Suppressor macrophage (primary cell): ENCODE data around the gene CLCF1.

Experiments
- DNase-seq, 4 experiments: peaks; one replicate each; pipeline ENCODE4 v3.0.0-alpha.2; 2020 to 2022

Gene CLCF1

DNA sequence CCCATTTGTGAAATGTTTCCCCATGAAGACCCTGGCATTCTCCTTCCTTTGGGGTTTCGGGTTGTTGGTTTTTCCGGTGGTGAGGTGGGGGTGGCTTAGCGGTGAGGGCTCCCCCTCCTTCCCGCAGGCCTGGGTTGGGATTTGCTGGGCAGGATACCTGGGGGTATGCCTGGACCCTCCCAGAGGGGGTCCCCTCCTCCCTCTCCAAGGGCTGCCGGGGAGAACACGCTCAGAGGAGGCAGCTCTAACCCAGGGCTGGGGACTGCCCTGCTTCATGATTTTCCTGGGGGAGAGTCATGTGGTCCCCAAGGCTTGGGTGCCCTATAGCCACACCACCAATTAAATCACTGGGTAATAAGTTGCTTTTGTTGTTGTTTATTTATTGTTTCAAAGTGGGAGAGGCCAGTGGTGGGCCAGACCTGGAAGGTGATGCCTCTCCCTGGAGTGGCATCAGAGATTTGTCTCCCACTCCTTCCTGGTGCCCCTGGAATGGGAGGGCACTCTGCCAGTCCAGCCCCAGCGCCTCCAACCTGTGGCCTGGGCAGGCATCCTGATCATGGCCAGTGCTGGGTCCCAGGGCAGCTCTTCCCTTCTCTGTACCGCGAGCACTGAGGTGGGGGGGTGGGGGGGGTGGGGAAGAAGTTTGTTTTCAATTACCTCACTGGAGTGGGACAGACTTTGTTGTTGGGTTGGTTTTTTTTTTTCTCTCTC, 1.3 kb upstream of the CLCF1 start:
- DNase-seq, result peak in 1 of 4 experiments; percentile 42

DNA sequence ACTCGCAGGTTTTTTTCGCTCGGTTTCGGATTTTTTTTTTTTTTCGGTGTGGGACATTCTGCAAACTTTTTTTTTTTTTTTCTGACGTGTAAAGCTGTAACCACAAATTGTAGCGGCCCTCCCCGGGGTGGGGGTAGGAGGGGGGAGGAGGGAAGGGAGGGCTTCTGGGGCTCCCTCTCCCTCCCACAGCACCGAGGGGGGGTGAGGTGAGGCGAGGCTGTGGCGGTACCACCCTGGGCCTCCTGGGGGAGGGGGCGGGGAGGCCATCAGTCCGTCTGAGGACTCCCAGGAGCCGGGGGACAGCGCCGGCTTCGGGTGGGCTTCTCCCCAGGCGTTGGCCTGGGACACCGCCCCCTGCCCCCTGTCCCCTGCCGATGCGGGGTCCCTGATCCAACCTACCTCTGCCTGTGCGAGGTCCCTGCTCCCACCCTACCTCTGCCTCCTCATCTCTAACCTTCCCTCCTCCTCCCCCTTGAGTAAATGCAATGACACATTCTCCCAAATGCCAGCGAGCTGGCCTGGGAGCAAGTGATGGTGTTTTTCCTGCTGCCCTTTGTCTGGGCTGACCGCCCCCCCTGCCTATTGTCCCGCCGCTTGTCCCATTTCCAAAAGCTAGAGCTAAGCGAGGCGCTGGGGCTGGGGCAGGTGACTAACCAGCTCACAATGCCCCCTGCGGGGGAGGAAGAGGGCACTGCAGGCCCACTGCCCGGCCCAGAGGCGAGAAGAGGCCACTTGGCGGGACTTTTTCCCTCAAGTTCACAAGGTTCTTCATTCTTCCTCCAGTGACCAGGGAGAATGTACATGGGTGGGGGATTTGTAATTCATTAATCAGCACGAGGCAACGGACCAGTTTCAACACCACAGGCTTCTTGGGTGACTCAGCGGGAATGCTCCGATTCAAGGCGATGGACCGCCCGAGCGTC, 511 bp upstream of the CLCF1 start:
- DNase-seq, result peak; percentile 81 to 92 (median 90)

DNA sequence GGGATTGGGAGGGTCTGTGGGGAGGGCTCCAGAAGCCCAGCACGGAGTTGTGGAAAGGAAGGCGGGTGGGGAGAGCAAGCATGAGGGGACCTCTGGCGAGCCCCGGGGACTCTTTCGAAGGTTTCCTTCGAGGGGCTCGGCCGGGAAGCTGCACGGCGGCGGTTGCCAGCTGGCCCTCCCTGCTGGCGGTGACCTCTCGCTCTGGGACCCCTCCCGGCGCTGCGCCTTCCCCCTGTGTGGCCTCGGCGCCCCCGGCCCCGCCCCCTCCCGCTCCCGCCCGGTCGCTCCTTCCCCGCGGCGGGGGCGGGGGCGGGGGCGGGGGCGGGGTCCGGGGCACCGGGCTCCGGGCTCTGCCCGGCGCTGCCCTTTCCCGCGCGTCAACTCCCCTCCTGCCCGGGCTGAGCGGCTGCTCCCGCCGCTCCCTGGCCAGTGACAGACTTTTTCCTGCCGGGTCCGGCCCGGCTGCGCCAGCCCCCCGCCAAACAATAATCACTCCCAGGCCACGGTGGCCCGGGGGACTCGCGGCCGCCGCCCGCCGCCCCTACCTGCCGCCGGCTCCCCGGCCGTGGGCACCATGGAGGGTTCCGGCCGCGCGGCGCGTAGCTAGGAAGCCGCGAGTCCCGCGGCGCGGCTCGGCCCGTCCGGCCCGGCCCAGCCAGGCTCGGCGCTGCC, 941 bp downstream of the CLCF1 start:
- peak in 2 of 4 experiments; percentile 34 to 40 for DNase-seq

GRCh38 chr11:67371911-67372320, 1.5 kb downstream of the CLCF1 start:
- DNase-seq, result peak in 3 of 4 experiments; percentile 37 to 58 (median 51)

DNA sequence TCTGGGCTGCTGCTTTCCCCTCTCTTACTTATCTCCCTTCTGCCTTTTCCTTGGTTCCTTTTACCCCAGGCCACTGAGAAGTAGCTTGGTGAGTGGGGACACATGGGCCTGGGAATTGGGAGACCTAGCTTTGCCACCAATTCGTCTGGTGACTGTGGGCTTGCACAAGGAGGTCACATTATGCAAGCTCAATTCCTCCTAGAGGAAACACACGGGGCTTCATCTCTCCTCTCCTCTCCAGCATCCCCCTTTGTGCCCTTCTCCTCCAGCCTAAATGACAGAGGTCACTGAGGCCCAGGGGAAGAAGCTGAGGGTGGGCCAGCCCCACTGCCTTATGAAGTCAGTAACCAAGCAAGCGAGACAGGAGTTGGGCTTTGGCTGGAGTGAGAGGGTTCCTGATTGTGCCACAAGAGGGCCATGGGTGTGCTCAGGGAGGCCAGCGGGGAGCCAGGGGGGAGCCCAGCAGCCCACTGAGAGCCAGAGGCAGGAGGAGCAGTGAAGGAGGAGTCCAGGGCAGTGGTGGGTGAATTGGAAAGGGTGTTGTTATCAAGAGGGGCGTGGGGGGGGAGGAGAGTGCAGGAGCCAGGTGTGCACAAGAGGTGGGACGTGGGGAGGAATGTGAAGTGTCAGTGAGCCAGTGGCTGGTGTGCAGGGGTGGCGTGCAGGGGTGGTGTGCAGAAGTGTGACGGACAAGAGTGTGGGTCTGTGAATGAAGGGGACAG, 2.0 kb downstream of the CLCF1 start:
- peak; percentile 75 to 90 (median 84) for DNase-seq

- peak in 2 of 4 experiments; percentile 29 to 39 for DNase-seq
These were observed 2.9 kb downstream of the CLCF1 start for GRCh38 chr11:67370351-67371076.

GRCh38 chr11:67369801-67370284, 3.6 kb downstream of the CLCF1 start:
- DNase-seq, result no peak

- no peak for DNase-seq
These were observed 4.1 kb downstream of the CLCF1 start for GRCh38 chr11:67369275-67369674.

DNA sequence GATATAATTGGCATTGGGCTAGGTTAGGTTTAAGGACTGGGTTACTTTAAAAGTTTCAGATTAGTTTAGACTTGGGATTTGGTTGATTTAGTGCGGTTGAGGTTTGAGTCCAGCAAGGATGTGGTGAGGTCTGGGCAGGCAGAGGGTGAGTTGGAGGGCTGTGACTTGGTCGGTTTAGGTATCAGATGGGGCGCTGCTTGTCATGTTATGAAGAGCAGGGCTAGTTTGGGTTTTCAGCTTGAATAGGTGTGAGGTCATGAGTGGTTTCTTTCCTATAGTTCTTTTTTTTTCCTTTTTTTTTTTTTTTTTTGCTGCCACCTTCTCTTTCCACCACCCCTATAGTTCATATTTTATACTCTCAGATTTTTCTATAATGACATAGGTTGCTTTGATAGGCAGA, 4.8 kb downstream of the CLCF1 start:
- DNase-seq, result no peak

DNA sequence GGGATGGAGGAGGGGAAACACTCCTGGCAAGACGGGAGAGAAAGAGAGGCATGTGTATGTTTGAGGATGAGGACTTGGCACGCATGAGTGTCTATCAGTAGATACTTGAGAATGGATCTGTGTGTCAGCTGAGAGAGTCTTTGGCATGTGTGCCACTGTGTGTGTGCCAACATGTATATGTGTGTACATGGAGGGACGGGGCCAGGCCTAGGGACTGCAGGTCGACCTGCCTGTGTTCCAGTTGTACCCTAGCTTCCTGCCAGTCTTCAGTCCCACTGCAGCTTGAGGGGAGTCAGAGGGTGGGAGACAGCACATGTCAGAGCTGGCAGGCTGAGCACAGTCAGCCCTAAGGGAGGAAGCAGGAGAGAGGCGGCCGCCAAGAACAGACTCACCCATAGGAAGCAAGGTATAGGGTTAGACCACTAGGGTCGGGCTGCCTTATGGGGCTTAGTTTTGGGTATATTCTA, 5.6 kb downstream of the CLCF1 start:
- DNase-seq, result no peak

- peak in 3 of 4 experiments; percentile 38 to 53 (median 43) for DNase-seq
These were observed 6.2 kb downstream of the CLCF1 start for GRCh38 chr11:67366961-67367760.

DNA sequence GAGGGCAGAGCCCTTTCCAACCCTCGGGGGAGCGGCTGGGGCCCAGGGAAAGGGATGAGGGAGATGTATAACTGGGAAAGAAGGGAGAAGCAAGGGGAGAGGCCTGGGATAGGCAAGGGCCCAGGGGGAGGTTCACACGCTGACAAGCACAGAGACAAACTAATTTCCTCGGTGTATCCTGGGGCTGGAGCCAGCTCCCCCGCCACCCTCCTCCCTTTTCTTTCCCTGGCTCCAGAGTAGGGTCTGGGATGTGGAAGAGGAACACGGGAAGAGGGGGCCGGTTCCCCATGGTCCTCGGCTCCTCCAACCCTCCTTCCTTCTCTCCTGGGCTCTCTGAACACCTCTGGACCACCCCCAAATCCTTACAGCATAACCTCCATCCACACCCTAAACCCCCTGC, 6.9 kb downstream of the CLCF1 start:
- DNase-seq, result no peak

- DNase-seq, result no peak
These were observed 7.5 kb downstream of the CLCF1 start for GRCh38 chr11:67365736-67366444.

DNA sequence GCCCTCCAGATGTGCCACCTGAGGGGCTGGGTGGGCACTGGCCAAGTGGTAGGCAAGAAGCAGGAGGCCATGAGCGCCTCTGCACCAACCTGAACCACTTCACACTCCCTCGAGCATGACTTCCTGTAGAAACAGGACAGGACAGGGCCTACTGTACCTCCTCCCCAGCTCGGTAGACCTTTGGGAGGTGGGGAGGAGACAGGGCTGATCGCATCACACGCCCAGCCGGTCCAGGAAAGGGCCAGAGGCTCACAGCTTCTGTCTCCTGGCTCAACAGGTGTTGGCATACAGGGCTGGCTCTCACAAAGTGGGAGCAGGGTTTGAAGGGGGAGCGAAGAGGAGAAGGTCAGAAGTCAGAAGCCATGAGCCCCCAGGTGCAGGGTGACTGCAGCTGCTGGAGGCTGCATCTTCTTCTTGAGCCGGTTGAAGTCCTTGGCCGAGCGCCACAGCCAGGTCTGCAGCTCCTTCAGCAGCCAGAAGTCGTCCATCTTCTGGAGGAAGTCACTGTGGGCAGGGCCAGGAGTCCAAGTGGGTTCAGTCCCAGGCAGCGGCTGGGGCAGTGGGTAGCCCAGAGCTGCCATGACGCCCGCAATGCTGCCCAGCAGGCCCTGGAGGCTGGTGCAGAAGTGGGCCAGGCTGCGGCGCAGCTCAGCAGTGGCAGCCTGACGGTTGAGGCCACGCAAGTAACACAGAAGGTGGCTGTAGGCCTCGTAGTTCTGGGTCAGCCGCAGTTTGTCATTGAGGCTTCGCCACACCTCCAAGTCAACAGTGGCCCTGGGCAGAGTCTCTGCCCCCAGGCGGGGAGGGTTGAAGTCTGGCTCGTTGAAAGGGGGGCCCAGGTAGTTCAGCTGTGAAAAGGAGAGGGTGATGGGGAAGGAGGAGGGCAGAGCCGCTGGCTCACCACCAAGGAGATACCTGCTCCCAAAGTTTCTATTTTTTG, 8.3 kb downstream of the CLCF1 start:
- no peak for DNase-seq

DNA sequence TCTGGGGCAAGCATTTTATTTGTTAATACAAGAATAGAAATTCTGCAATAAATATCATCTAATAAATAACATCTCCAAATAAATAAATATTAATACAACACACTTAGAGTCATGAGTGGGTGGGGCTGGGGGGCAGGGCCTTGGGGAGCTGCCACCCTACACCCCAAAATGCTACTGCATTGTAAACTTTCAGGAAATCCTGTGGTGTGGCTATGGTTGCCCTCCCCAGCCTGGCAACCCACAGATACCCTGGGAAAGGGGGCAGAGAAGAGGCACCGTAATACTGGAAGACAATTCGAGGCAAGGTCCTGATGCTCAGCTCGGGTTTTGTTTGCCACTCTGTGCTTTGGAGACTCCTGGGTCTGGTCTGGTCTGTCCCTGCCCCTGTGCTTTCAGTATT, 9.2 kb downstream of the CLCF1 start:
- no peak for DNase-seq

- DNase-seq, result no peak
These were observed 15.3 kb downstream of the CLCF1 start for GRCh38 chr11:67357831-67358670.

DNA sequence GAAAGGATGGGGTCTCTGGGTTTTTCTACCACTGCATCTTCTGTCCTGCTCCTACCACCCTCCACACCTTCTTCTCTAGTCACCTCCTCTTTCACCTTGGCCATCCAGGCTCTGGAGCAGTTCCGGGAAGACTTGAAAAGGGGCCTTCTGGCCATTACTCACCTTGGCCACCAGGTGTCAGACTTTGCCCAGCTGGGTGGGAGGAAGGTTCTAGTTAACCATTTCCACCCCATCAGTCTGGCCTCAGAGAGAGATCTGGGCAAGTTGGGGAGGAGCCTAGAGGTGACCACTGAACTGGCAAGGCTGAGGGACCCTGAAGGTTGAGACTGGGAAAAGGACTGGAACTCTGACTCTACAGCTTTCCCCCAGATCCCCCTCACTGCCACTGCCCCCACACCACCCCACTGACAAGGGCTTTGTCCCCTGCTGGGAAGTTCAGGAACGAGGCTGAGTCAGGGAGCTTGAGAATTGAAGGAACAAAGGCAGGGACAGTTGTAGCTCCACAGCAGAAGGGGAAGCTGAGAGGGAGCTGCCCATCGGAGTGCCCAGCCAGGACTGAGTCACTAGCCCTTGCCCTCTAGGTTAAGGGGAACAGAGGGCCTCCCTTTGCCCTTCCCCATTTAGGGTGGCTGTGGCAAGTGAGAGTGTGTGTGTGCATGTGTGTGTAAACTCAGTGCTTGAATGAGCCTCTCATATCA, 16.4 kb downstream of the CLCF1 start:
- DNase-seq, result peak; percentile 94 to 98 (median 95)
